ENCODE data around the gene SNX15.

SNX15 gene

GRCh38 chr11:65057526-65057925 is 30.3 kb downstream of the SNX15 start:
- no peak for DNase-seq (ENCODE audit: low read depth)

GRCh38 chr11:65058012-65058411 is 30.8 kb downstream of the SNX15 start:
- no peak for DNase-seq (ENCODE audit: low read depth)

- DNase-seq (ENCODE audit: low read depth) = no peak
These were observed 31.3 kb downstream of the SNX15 start, which contains the start of gene NAALADL1 for GRCh38 chr11:65058419-65059054. NAALADL1 (minus strand) TSS chr11:65058553; CDS start chr11:65058521, 32 bp downstream.

DNA sequence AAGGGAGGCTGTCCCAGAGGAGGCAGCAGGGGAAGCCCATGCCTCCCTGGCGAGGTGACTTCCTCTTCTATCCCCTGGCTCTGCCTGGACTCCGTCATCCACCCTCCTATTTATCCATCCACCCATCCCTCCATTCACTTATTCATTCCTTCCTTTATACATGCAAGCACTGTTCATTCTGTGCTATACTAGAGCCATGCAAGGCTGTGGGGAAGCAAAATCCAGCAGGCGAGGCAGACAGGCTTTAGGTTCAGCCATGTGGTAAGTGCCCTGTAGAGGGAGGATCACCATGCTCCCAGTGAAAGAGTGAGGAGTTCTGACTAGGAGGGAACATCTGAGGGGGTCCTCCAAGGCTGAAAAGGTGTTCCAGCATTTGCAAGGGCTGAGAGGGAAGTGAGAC is 32.3 kb downstream of the SNX15 start:
- DNase-seq (ENCODE audit: low read depth) = no peak

- DNase-seq (ENCODE audit: low read depth) = no peak
These were observed 33.0 kb downstream of the SNX15 start for GRCh38 chr11:65059959-65060824.

DNA sequence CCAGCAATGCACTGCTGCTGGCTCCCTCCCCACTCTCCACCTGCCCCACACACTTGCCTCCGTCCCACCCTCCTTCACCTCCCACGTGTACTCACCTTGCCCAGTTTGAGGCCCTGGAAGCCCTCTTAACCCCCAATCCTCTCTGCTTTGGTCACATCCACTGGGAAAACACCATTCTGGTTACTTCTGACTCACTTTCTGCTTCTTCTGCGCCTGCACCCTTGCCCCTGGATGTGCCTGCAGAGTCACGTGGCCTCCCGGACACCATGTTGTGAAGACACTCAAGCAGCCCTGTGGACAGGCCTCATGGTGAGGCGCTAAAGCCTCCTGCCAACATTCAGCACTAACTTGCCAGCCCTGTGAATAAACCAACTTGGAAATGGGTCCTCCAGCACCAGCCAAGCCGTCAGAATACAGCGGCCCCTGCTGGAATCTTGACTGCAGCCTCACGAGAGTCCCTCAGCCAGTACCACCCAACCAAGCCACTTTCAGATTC is 33.7 kb downstream of the SNX15 start:
- no peak for DNase-seq (ENCODE audit: low read depth)

DNA sequence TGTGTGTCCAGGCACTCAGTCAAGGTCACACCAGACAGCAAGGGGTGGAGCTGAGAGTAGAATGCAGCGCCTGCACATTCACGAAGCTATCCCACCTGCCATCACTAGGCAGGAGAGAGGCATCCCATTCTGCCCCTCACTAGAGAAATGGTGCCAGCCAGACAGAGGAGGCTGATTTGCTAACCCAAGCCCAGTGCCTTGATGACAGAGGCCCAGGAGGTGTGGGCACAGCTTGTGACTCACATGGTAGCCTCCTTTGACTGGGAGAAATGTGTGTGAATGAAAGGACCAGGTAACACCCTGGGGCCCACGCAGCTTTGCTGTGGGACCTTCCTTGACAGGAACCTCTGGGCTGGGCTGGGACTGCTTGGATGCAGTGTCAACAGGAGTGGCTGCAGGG is 36.3 kb downstream of the SNX15 start:
- DNase-seq (ENCODE audit: low read depth) = no peak

GRCh38 chr11:65064847-65065240 is 37.6 kb downstream of the SNX15 start:
- DNase-seq (ENCODE audit: low read depth) = no peak

- no peak for DNase-seq (ENCODE audit: low read depth)
These were observed 38.6 kb downstream of the SNX15 start for GRCh38 chr11:65065851-65066250.

DNA sequence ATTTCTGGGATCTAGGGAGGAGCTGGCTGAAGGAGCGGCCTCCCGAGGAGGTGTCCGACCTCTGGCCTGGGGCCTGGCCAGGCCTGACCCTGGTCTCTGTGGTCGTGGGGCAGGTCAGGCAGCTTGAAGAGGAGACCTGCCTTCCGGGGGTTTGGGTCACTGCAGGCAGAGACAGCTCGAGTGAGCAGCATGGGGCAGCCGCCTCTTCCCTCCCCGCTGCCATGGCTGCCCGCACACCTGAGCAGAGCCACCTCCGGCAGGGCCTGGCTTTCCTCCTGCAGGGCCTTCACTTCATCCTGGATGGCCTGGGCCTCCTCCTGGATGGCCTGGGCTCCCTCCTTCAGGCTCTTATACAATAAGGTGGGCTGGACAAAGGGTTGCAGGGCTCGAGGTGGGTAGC is 39.1 kb downstream of the SNX15 start:
- no peak for DNase-seq (ENCODE audit: low read depth)

- no peak for DNase-seq (ENCODE audit: low read depth)
These were observed 39.6 kb downstream of the SNX15 start for GRCh38 chr11:65066805-65067291.

DNA sequence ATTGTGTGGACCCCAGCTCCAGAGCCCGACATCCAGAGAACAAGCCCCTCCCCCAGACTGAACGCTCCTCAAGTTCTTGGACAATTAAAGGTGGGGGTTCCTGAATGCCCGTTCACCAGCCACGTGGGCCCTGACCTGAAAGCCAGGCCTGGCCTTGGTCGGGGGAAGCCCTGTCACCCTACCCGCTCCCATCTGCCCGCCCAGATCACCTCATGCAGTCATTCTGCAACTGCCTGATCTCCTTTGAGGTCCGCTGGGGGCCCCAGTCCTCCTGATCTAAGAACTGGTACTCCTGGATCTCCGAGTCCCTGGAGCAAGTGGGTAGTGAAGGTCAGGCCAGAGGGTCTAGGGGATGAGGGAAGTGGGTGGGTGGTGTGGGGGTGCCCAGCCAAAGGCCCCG is 40.2 kb downstream of the SNX15 start:
- DNase-seq (ENCODE audit: low read depth) = no peak

DNA sequence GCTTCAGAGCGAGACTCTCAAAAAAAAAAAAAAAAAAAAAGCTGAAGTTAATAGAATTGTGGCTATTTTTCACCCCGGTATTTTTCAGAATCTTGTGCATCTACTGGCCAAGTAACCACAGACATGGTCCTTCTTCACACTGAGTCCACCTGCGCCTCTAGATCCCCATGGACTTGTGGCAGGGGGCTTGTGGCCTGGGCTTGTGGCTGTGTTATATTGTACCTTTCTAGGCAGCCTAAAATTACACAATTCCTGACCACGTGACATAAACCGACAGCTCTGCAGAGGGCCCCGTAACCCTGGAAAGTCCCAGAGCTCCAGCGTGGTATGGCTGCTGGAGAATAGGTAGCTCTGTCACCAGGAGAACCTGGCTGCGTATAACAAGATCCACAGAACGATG is 42.0 kb downstream of the SNX15 start:
- no peak for DNase-seq (ENCODE audit: low read depth)

DNA sequence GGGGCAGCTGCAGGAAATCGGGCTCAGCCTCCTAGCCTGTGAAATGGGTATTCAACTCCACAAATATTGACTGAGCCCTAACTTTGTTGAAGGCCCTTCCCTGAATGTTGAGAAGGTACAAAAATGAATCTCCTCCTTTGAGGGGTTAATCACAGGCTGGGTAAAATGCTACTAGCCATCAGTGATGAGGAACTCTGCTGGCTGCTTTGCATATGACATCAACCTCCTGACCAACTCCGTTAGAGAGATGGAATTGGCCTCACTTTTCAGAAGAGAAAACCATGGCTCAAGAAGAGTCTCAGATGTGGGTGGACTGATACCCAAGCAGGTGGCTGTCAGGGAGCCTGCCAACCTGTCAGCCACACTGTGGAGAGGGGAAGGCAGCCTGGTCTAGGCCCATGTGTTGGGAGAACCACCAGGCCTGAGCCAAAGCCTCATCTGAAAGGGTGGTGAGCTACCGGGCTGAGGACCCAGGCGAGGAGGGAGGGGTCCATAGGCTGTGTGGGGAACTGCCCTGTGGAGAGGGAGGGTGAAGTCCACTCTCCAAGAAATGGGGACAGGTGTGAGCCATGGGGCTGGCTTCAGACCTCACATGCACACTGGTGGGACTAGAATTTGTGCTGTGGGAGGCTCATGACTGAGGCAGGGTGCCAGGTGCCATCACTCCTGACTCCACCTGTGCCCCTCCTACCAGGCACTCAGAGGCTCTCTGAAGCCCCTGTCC is 44.8 kb downstream of the SNX15 start:
- no peak for DNase-seq (ENCODE audit: low read depth)

DNA sequence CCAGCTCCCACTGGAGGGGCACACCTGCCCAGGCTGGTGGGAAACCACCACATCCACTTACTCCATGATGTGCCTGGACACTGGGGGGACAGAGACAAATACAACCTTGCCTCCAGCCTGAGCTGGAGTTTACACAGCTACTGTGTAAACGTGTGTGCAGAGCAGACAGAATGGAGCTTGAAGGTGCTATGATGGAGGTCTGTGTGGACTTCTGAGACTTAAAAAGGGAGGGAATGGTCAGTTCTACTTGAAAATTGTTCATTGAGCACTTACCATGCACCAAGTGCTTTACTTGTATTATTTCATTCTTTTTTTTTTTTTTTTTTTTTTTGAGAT is 45.4 kb downstream of the SNX15 start:
- DNase-seq (ENCODE audit: low read depth) = no peak

GRCh38 chr11:65077451-65077850 is 50.2 kb downstream of the SNX15 start:
- DNase-seq (ENCODE audit: low read depth) = no peak

GRCh38 chr11:65078151-65078550 is 50.9 kb downstream of the SNX15 start:
- peak; percentile 57 for DNase-seq (ENCODE audit: low read depth)

DNA sequence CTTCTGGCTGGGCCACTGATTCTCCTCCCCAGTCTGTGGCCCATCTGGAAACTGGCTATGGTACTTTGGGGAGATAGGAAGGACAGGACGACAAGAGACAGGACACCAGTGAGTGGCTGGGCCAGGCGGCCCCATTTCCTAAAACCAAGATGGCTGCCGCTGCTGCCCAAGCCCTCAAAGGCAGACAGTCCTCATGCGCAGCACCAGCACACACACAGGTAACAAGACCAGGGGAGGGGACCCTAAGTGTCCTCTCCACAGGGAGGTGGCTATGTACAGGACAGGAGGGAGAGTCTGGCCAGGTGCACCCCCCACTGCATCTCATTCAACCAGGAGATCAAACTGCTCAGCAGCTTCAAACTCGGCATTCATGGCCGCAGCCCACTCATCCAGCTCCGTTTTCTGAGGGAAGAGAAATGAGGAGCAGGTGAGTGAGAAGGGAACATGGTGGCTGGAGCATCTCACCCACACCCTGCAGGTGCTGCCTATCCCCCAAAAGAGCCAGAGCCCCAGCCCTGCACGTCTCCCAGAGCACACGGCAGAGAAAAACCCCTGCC is 51.6 kb downstream of the SNX15 start:
- DNase-seq (ENCODE audit: low read depth) = no peak

- no peak for DNase-seq (ENCODE audit: low read depth)
These were observed 56.0 kb downstream of the SNX15 start for GRCh38 chr11:65083134-65083833.

DNA sequence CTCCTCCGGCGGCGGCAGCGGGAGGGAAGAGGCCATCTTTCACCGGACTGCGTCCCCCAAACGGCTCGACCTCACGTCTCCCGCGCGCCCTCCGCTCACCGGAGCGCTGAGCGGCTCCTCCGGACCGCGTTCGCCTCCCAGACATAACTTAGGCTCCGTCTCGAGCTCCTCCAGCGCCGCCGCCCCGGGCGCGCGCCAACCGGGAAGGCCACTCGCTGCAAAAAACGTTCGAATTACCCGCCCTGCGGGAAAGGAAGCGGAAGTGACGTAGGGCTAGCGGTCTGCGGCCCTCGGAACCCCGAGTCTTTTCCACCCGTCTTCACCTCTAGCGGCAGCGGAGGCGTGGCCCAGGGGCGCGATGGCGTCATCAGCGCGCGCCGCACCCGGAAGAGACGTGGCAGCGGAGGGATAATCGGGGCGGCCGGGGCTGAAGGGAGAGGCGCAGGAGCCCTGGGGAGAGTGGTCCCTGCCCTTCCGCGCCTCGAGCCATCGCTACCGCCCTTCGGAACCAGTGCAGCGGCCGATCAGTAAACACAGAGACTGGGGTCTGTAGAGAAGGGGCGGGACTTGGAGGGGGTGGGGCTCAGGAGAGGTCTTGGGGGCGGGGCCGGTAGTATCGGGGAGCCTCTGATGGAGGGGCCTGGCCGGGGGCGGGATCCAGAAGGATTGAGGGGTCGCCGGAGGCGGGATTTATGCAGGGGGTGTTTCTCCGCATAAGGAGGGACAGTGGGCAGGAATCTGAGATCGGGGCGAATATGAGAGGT is 56.8 kb downstream of the SNX15 start, which contains the start of the genes CDCA5 and ZFPL1:
TSS of gene CDCA5 (minus strand) at position 207 of the 764 bp plus-strand sequence. CDS start at position 145, 62 bp downstream.
TSS of gene ZFPL1 (plus strand) at position 389 of the 764 bp plus-strand sequence. CDS start 477 bp downstream, outside the sequence.
- DNase-seq (ENCODE audit: low read depth) = peak; percentile 95

Measured in activated T-helper 1 cell treated with Interleukin-2 at 50 U/mL for 16 hours (primary cell).